HepG2 (cell line): ENCODE data around the gene MT1M. TPM values are rescaled to one million over a fixed set of nuclear protein-coding genes. Genes with fewer than 3 reads are reported as not detected.

Experiments used
- ARNTL ChIP-seq: sonication (generic); formaldehyde crosslinking; IDR thresholded peaks from 2 replicates; pipeline ENCODE4 v1.4.0; 2020; ENCODE audit warnings: mild to moderate bottlenecking, missing genetic modification reagents
- ATF6 ChIP-seq: sonication (generic); formaldehyde crosslinking; conservative IDR thresholded peaks from 2 replicates; pipeline ENCODE4 v1.4.0; 2020; ENCODE audit warnings: missing genetic modification reagents
- BCL6 ChIP-seq: IDR thresholded peaks from 2 replicates; pipeline ENCODE4 v1.6.1; 2016; ENCODE audit warnings: missing genetic modification reagents, missing compliant biosample characterization
- BHLHE40 ChIP-seq: IDR thresholded peaks from 2 replicates; pipeline ENCODE4 v1.6.1; 2011; ENCODE audit warnings: low read length, improper control_type of control experiment
- ETS1 ChIP-seq: sonication (generic); formaldehyde crosslinking; IDR thresholded peaks from 2 replicates; pipeline ENCODE4 v1.4.0; 2020; ENCODE audit warnings: missing genetic modification reagents
- FLYWCH1 ChIP-seq: sonication (generic); formaldehyde crosslinking; IDR thresholded peaks from 2 replicates; pipeline ENCODE4 v1.8.1; 2023; ENCODE audit warnings: mild to moderate bottlenecking, missing genetic modification reagents
- HDAC1 ChIP-seq: sonication (generic); formaldehyde crosslinking; IDR thresholded peaks from 2 replicates; pipeline ENCODE4 v1.5.1; 2020; ENCODE audit warnings: mild to moderate bottlenecking, missing genetic modification reagents
- HIVEP1 ChIP-seq: sonication (generic); formaldehyde crosslinking; IDR thresholded peaks from 2 replicates; pipeline ENCODE4 v1.4.0; 2020; ENCODE audit warnings: mild to moderate bottlenecking, missing genetic modification reagents
- IKZF4 ChIP-seq: sonication (generic); formaldehyde crosslinking; IDR thresholded peaks from 2 replicates; pipeline ENCODE4 v1.5.1; 2020; ENCODE audit warnings: borderline replicate concordance, mild to moderate bottlenecking, low read depth, missing genetic modification reagents; ENCODE audit errors: not compliant biosample characterization
- NCOA5 ChIP-seq: sonication (generic); formaldehyde crosslinking; IDR thresholded peaks from 2 replicates; pipeline ENCODE4 v1.4.0; 2020; ENCODE audit warnings: missing genetic modification reagents
- NFYC ChIP-seq: IDR thresholded peaks from 2 replicates; pipeline ENCODE4 v1.6.1; 2016; ENCODE audit warnings: missing genetic modification reagents, missing compliant biosample characterization
- NR2F6 ChIP-seq, 2 experiments: IDR thresholded peaks; 2 replicates each; pipeline ENCODE4 v1.6.1; 2016; ENCODE audit warnings: antibody characterized with exemption in 1 of 2, mild to moderate bottlenecking in 1 of 2
- ONECUT2 ChIP-seq: sonication (generic); formaldehyde crosslinking; IDR thresholded peaks from 2 replicates; pipeline ENCODE4 v1.4.0; 2020; ENCODE audit warnings: missing genetic modification reagents
- RXRA ChIP-seq: sonication (generic); formaldehyde crosslinking; IDR thresholded peaks from 2 replicates; pipeline ENCODE4 v1.5.1; 2020; ENCODE audit warnings: missing genetic modification reagents
- SMAD3 ChIP-seq: sonication (generic); formaldehyde crosslinking; IDR thresholded peaks from 2 replicates; pipeline ENCODE4 v1.4.0; 2020; ENCODE audit warnings: missing genetic modification reagents
- TOPORS ChIP-seq: sonication (generic); formaldehyde crosslinking; IDR thresholded peaks from 2 replicates; pipeline ENCODE4 v1.8.0; 2023; ENCODE audit warnings: mild to moderate bottlenecking, missing genetic modification reagents
- ZNF274 ChIP-seq: sonication (generic); formaldehyde crosslinking; IDR thresholded peaks from 2 replicates; pipeline ENCODE4 v1.5.1; 2020; ENCODE audit warnings: mild to moderate bottlenecking, missing genetic modification reagents
- ZNF34 ChIP-seq: sonication (generic); formaldehyde crosslinking; IDR thresholded peaks from 2 replicates; pipeline ENCODE4 v1.4.0; 2020; ENCODE audit warnings: mild to moderate bottlenecking, missing genetic modification reagents, borderline replicate concordance
- ZNF609 ChIP-seq: sonication (generic); formaldehyde crosslinking; IDR thresholded peaks from 2 replicates; pipeline ENCODE4 v1.4.0; 2020; ENCODE audit warnings: mild to moderate bottlenecking, missing genetic modification reagents, borderline replicate concordance
- ZNF644 ChIP-seq: IDR thresholded peaks from 2 replicates; pipeline ENCODE4 v1.6.1; 2016; ENCODE audit warnings: low read depth
- ZNF678 ChIP-seq: sonication (generic); formaldehyde crosslinking; IDR thresholded peaks from 2 replicates; pipeline ENCODE4 v1.4.0; 2020; ENCODE audit warnings: mild to moderate bottlenecking, missing genetic modification reagents
- ZNF740 ChIP-seq: sonication (generic); formaldehyde crosslinking; IDR thresholded peaks from 2 replicates; pipeline ENCODE4 v1.4.0; 2020; ENCODE audit warnings: missing genetic modification reagents
- ZNF879 ChIP-seq: sonication (generic); formaldehyde crosslinking; IDR thresholded peaks from 2 replicates; pipeline ENCODE4 v1.8.1; 2023; ENCODE audit warnings: missing genetic modification reagents
- ZSCAN31 ChIP-seq: sonication (generic); formaldehyde crosslinking; IDR thresholded peaks from 2 replicates; pipeline ENCODE4 v1.5.0; 2020; ENCODE audit warnings: low read depth, mild to moderate bottlenecking, missing genetic modification reagents
- polyA plus RNA-seq, 8 experiments: library from polyadenylated mRNA; depleted of rRNA in 3 of 8; stranded (reverse) in 7 of 8; unstranded in 1 of 8; fragments of >200 nt; fragmentation: Illumina TruSeq in 4 of 8; extraction: Trizol in 4 of 8; gene quantifications; 2 replicates each; pipeline versions ENCODE4 v1.2.1 to v1.2.3, GENCODE V29; 2011 to 2016; ENCODE audit warnings: low read depth in 4 of 8, missing spikeins in 1 of 8, mixed read lengths in 1 of 8; ENCODE audit not compliant: insufficient read depth in 1 of 8
- total RNA-seq, 5 experiments: library from RNA; depleted of rRNA; stranded (reverse); fragments of >200 nt; fragmentation: Illumina TruSeq; extraction: Trizol; gene quantifications; 2 replicates each; pipeline ENCODE4 v1.2.3, GENCODE V29; 2016; ENCODE audit warnings: low read depth in 1 of 5

Gene MT1M
- total and polyA plus RNA-seq, 2 of the 13 experiments (the other 11 are each of a cell fraction or from before 2014, with no cell fraction given) = 4.6 TPM; not detected in 1

GRCh38 chr16:56625943-56626654 lies 6.4 kb upstream of the MT1M start (continued):
- TF ChIP-seq ETS1 (CRISPR knock-in tag) (no peak), NFYC (no peak), NCOA5 (no peak), ATF6 (no peak), TOPORS (no peak), ARNTL (CRISPR knock-in tag) (no peak), ZNF740 (CRISPR knock-in tag) (no peak), ZNF34 (CRISPR knock-in tag) (0 out of 2 replicates have a peak, but pooled peaks have one; percentile 46), SMAD3 (CRISPR knock-in tag) (no peak), RXRA (no peak), ZNF274 (CRISPR knock-in tag) (peak; percentile 21; the same call in 1 of the 2 replicates), IKZF4 (CRISPR knock-in tag) (peak; percentile 43), ONECUT2 (CRISPR knock-in tag) (no peak), ZNF644 (CRISPR knock-in tag) (no peak), BCL6 (CRISPR knock-in tag) (no peak), ZNF879 (0 out of 2 replicates have a peak, but pooled peaks have one; percentile 20), HDAC1 (CRISPR knock-in tag) (no peak), NR2F6 (IDR thresholded peaks at IDR 0.05) (no peak), NR2F6 (CRISPR knock-in tag; IDR thresholded peaks at IDR 0.05) (no peak), ZNF609 (0 out of 2 replicates have a peak, but pooled peaks have one; percentile 15), BHLHE40 (no peak), ZSCAN31 (CRISPR knock-in tag) (no peak), ZNF678 (CRISPR knock-in tag) (no peak), HIVEP1 (CRISPR knock-in tag) (no peak), FLYWCH1 (CRISPR knock-in tag) (no peak)
